H1 (cell line): ENCODE data around the gene PPP1R13B. TPM values are rescaled to one million over a fixed set of nuclear protein-coding genes. Genes with fewer than 3 reads are reported as not detected.
A peak's percentile ranks its signal among the peaks of the same experiment; 100 is the strongest.

Experiments
- CTCF ChIA-PET: fragments of 300-600 bp; sonication (Branson Sonifier 250); formaldehyde crosslinking; loops from one replicate; lab custom pipeline; 2021; ENCODE audit not compliant: partially characterized antibody; lab: Charles Lee
- POLR2A ChIA-PET: fragments of 300-600 bp; sonication (Branson Sonifier 250); formaldehyde crosslinking; loops from one replicate; lab custom pipeline; 2021; ENCODE audit warnings: inconsistent platforms; ENCODE audit not compliant: partially characterized antibody; lab: Charles Lee
- DNase-seq, 2 experiments: peaks; one replicate each; pipeline versions ENCODE4 v3.0.0 to v3.0.0-alpha.2; 2010 to 2022; ENCODE audit warnings: low spot score in 2 of 2, low read depth in 1 of 2, mixed read lengths in 1 of 2
- FAIRE-seq: peaks from 2 replicates; lab custom pipeline; 2011; peaks lifted over from hg19 to GRCh38; lab: Jason Lieb, UNC
- H2AFZ ChIP-seq: 2 replicates; pipeline ENCODE4 v1.8.1; 2012; ENCODE audit warnings: low read length, inconsistent platforms
- H2AK5ac ChIP-seq: 2 replicates; pipeline ENCODE4 v1.6.1; 2013; ENCODE audit warnings: low read depth, low read length
- H2BK120ac ChIP-seq: replicated peaks from 2 replicates; pipeline ENCODE3; 2013; ENCODE audit warnings: low read depth, low read length, inconsistent platforms
- H2BK12ac ChIP-seq: 2 replicates; pipeline ENCODE4 v1.6.1; 2013; ENCODE audit warnings: low read depth, low read length
- H2BK15ac ChIP-seq: 2 replicates; pipeline ENCODE4 v1.6.1; 2013; ENCODE audit warnings: low read length
- H2BK20ac ChIP-seq: 2 replicates; pipeline ENCODE4 v1.6.1; 2013; ENCODE audit warnings: low read length
- H2BK5ac ChIP-seq: 2 replicates; pipeline ENCODE4 v1.6.1; 2013; ENCODE audit warnings: low read depth, low read length
- H3K14ac ChIP-seq: 2 replicates; pipeline ENCODE4 v1.6.1; 2013; ENCODE audit warnings: inconsistent platforms; ENCODE audit not compliant: insufficient read length
- H3K18ac ChIP-seq: 2 replicates; pipeline ENCODE4 v1.6.1; 2013; ENCODE audit warnings: low read length; ENCODE audit errors: extremely low read depth
- H3K23ac ChIP-seq: 2 replicates; pipeline ENCODE4 v1.6.1; 2013; ENCODE audit warnings: inconsistent platforms; ENCODE audit not compliant: insufficient read length
- H3K23me2 ChIP-seq: 2 replicates; pipeline ENCODE4 v1.6.1; 2013; ENCODE audit warnings: low read depth, low read length
- H3K27ac ChIP-seq: 2 replicates; pipeline ENCODE4 v1.6.1; 2011; ENCODE audit warnings: low read depth, low read length, inconsistent platforms
- H3K27me3 ChIP-seq, 4 experiments: replicated peaks in 1 of 4; 1 replicate in 1 of 4; 2 replicates in 3 of 4; pipeline versions ENCODE4 v1.6.1 to v1.8.1; 2011 to 2013; ENCODE audit warnings: low read length in 3 of 4, mild to moderate bottlenecking in 3 of 4, inconsistent platforms in 2 of 4, mixed read lengths in 2 of 4, moderate library complexity in 1 of 4; ENCODE audit not compliant: control insufficient read depth in 3 of 4, insufficient read depth in 3 of 4; ENCODE audit errors: extremely low read depth in 1 of 4
- H3K36me3 ChIP-seq, 4 experiments: 2 replicates each; pipeline versions ENCODE4 v1.6.1 to v1.8.1; 2011 to 2013; ENCODE audit warnings: mild to moderate bottlenecking in 4 of 4, low read length in 3 of 4, moderate library complexity in 2 of 4, control low read depth in 1 of 4, inconsistent platforms in 1 of 4; ENCODE audit not compliant: insufficient read depth in 4 of 4, control insufficient read depth in 2 of 4
- H3K4ac ChIP-seq: replicated peaks from 2 replicates; pipeline ENCODE3; 2013; ENCODE audit warnings: low read length, low read depth, mixed read lengths, inconsistent platforms; ENCODE audit not compliant: insufficient read length
- H3K4me1 ChIP-seq, 4 experiments: replicated peaks in 1 of 4; 1 replicate in 1 of 4; 2 replicates in 3 of 4; pipeline versions ENCODE4 v1.6.1 to v1.8.1; 2011 to 2013; ENCODE audit warnings: low read length in 3 of 4, inconsistent platforms in 2 of 4, mixed read lengths in 1 of 4; ENCODE audit not compliant: insufficient read depth in 4 of 4, control insufficient read depth in 3 of 4
- H3K4me2 ChIP-seq, 2 experiments: 2 replicates each; pipeline versions ENCODE4 v1.6.1 to v1.8.1; 2011 to 2013; ENCODE audit warnings: low read depth in 2 of 2, low read length in 2 of 2, control low read depth in 1 of 2, inconsistent platforms in 1 of 2, mild to moderate bottlenecking in 1 of 2; ENCODE audit not compliant: insufficient read depth in 1 of 2
- H3K4me3 ChIP-seq, 4 experiments: fragments of 200-600, 300-600 bp in 1 of 4; sonication (generic), shearing (Covaris generic), sonication (Bioruptor Twin) in 1 of 4; 2 replicates each; pipeline versions ENCODE4 v1.5.1 to v1.8.1; 2011 to 2016; ENCODE audit warnings: low read length in 4 of 4, low read depth in 3 of 4, control low read depth in 2 of 4, inconsistent platforms in 2 of 4, mild to moderate bottlenecking in 2 of 4, mixed read lengths in 1 of 4, moderate library complexity in 1 of 4; ENCODE audit not compliant: insufficient read depth in 2 of 4; ENCODE audit errors: extremely low read depth in 1 of 4
- H3K56ac ChIP-seq: replicated peaks from 2 replicates; pipeline ENCODE3; 2013; ENCODE audit warnings: low read depth, mild to moderate bottlenecking, mixed read lengths, low read length, inconsistent platforms; ENCODE audit not compliant: insufficient read length
- H3K79me1 ChIP-seq: 2 replicates; pipeline ENCODE4 v1.6.1; 2013; ENCODE audit warnings: low read depth, low read length, control low read depth
- H3K79me2 ChIP-seq, 2 experiments: 2 replicates each; pipeline versions ENCODE4 v1.6.1 to v1.8.1; 2012 to 2013; ENCODE audit warnings: low read length in 2 of 2, mild to moderate bottlenecking in 2 of 2, inconsistent platforms in 1 of 2; ENCODE audit not compliant: insufficient read depth in 2 of 2, control insufficient read depth in 1 of 2
- H3K9ac ChIP-seq, 4 experiments: replicated peaks in 1 of 4; 1 replicate in 1 of 4; 2 replicates in 3 of 4; pipeline versions ENCODE4 v1.6.1 to v1.8.1; 2011 to 2013; ENCODE audit warnings: low read depth in 3 of 4, low read length in 3 of 4, control low read depth in 2 of 4, mild to moderate bottlenecking in 2 of 4, moderate library complexity in 2 of 4, inconsistent platforms in 1 of 4; ENCODE audit errors: extremely low read depth in 1 of 4
- H3K9me3 ChIP-seq, 2 experiments: 2 replicates each; pipeline versions ENCODE4 v1.6.1 to v1.8.1; 2012 to 2013; ENCODE audit warnings: mild to moderate bottlenecking in 2 of 2, moderate library complexity in 2 of 2, control low read depth in 1 of 2, inconsistent platforms in 1 of 2, low read depth in 1 of 2, low read length in 1 of 2, mixed read lengths in 1 of 2; ENCODE audit not compliant: insufficient read depth in 2 of 2
- H4K20me1 ChIP-seq, 2 experiments: replicated peaks in 1 of 2; 2 replicates each; pipeline versions ENCODE3 to v1.8.1; 2011 to 2013; ENCODE audit warnings: inconsistent platforms in 2 of 2, low read length in 2 of 2, mild to moderate bottlenecking in 1 of 2; ENCODE audit not compliant: insufficient read depth in 2 of 2, control insufficient read depth in 1 of 2
- H4K5ac ChIP-seq: 2 replicates; pipeline ENCODE4 v1.6.1; 2013; ENCODE audit warnings: low read length, low read depth, mixed read lengths, inconsistent platforms; ENCODE audit not compliant: insufficient read length
- H4K8ac ChIP-seq: 2 replicates; pipeline ENCODE4 v1.8.0; 2013; ENCODE audit warnings: mild to moderate bottlenecking, moderate library complexity, low read length, inconsistent platforms; ENCODE audit not compliant: insufficient read depth; ENCODE audit errors: extremely low read depth
- H4K91ac ChIP-seq: replicated peaks from 2 replicates; pipeline ENCODE3; 2013; ENCODE audit warnings: low read length, mixed read lengths, inconsistent platforms; ENCODE audit not compliant: insufficient read length
- CTBP2 ChIP-seq: IDR thresholded peaks from 2 replicates; pipeline ENCODE4 v1.7.0; 2011; ENCODE audit warnings: borderline replicate concordance, mild to moderate bottlenecking, moderate library complexity, mixed read lengths, low read length; ENCODE audit not compliant: insufficient read depth, insufficient read length
- E2F6 ChIP-seq: IDR thresholded peaks from 2 replicates; pipeline ENCODE4 v1.6.1; 2012; ENCODE audit warnings: inconsistent platforms
- GABPA ChIP-seq: IDR thresholded peaks from 2 replicates; pipeline ENCODE4 v1.6.1; 2011; ENCODE audit warnings: mild to moderate bottlenecking, low read length, moderate library complexity, borderline replicate concordance; ENCODE audit not compliant: insufficient read depth
- WGBS, 2 experiments: shearing (Covaris generic) in 1 of 2; methylation state at CpG; one replicate each; pipeline versions ENCODE4 v1.1.6 to v1.1.7; 2013 to 2015; ENCODE audit warnings: low lambda C conversion rate in 2 of 2, mixed read lengths in 2 of 2, inconsistent platforms in 1 of 2, low coverage in 1 of 2, missing lambda C conversion rate in 1 of 2; ENCODE audit not compliant: insufficient replicate concordance in 2 of 2, insufficient coverage in 1 of 2, insufficient read length in 1 of 2; ENCODE audit errors: extremely low coverage in 1 of 2, missing lambda C conversion rate in 1 of 2; 5-methylcytosine and 5-hydroxymethylcytosine counted together
- polyA plus RNA-seq, 7 experiments: library from polyadenylated mRNA; depleted of rRNA in 3 of 7; stranded (reverse) in 5 of 7; unstranded in 2 of 7; fragments of >200 nt in 5 of 7; fragments of 200-250 nt in 2 of 7; gene quantifications; 1 replicate in 5 of 7; 2 replicates in 1 of 7; 4 replicates in 1 of 7; pipeline versions ENCODE4 v1.2.1 to v1.2.3, GENCODE V29; 2011 to 2013; ENCODE audit warnings: missing spikeins in 2 of 7, mixed read lengths in 2 of 7
- total RNA-seq: library from RNA; stranded (reverse); fragmentation: NEBNext Ultra II Directional; extraction: Animal tissue kit (Norgen Biotek cat#: 25700); gene quantifications from 2 replicates; pipeline ENCODE4 v1.2.1, GENCODE V29; 2021

The PPP1R13B gene
- total and polyA plus RNA-seq, 2 of the 8 experiments (the other 6 are each of a cell fraction or from before 2014, with no cell fraction given), result 2.6 to 8.9 TPM

- TF ChIP-seq CTBP2 (no peak), GABPA (no peak), E2F6 (peak; percentile 45; the same call in 1 of the 2 replicates)
- Histone ChIP-seq H3K36me3 (peaks cover 9 to 26% (median 15%) of the 10 kb centered on the region in 4 experiments; a peak in 5 of 8 replicates), H3K23ac (no peak overlapping the region), H4K91ac (no peak overlapping the region), H2BK120ac (no peak overlapping the region), H4K5ac (no peak overlapping the region), H2AK5ac (no peak overlapping the region), H4K8ac (no peak overlapping the region; the same call in 1 of the 2 replicates), H3K79me1 (peaks cover 13% of the 10 kb centered on the region), H2BK12ac (no peak overlapping the region), H3K18ac (no peak overlapping the region), H2BK5ac (no peak overlapping the region), H3K23me2 (peaks cover 4% of the 10 kb centered on the region; the same call in 1 of the 2 replicates), H2BK15ac (no peak overlapping the region), H3K4me1 (peaks cover 0 to 17% (median 8%) of the 10 kb centered on the region in 4 experiments; a peak in 6 of 7 replicates), H3K56ac (no peak overlapping the region), H3K4ac (no peak overlapping the region), H3K4me3 (no peak overlapping the region), H4K20me1 (peaks cover 17 to 52% of the 10 kb centered on the region in 2 experiments), H3K9ac (no peak overlapping the region), H2BK20ac (no peak overlapping the region), H3K4me2 (no peak overlapping the region), H3K9me3 (no peaks in the 10 kb centered on the region), H3K27me3 (no peaks in the 10 kb centered on the region), H3K14ac (no peak overlapping the region), H3K79me2 (peaks cover 0 to 30% of the 10 kb centered on the region in 2 experiments; a peak in 3 of 4 replicates), H3K27ac (no peak overlapping the region), H2AFZ (no peak overlapping the region)
- DNase-seq, result no peak
- 93% methylated on average over 23 of the region's 24 CpGs; no CpG with 5 or more reads in 1 of the 2 experiments for WGBS, 2 experiments
- CTCF ChIA-PET, result interaction anchor here (0.6 to 1.9 kb wide), 5 partner anchors 13 to 197 kb away, joined by 3 to 8 read pairs (median 4); no protein-coding TSS in a partner anchor
- no peak for FAIRE-seq
- POLR2A ChIA-PET, result interaction anchor here (0.9 to 1.9 kb wide), 7 partner anchors 8 to 32 kb away, joined by 3 to 8 read pairs (median 3); no protein-coding TSS in a partner anchor
These were observed 134.6 kb downstream of the PPP1R13B start for GRCh38 chr14:103712633-103713247.
